Activated CD8-positive, alpha-beta T cell treated with anti-CD3 and anti-CD28 coated beads, Interleukin-2, amount 10 ng/mL, durations not matched to agents 7 days and 5 days (primary cell): ENCODE results near the gene MRGPRG. TPM values are rescaled to one million over a fixed set of nuclear protein-coding genes. Genes with fewer than 3 reads are reported as not detected.
"Not testable (repeated sequence)": the region's sequence is repeated elsewhere in the genome, so short reads cannot be mapped to it uniquely, and the experiment has no call there.

Experiments used
- ATAC-seq: fragments of 150-1000 bp; cut with Tn5 transposase; one replicate; pipeline ENCODE4 v1.10.0; 2021; ENCODE audit warnings: moderate library complexity
- CTCF ChIA-PET: fragments of 350-600 bp; sonication (Branson Sonifier 250); formaldehyde crosslinking; loops from one replicate; lab custom pipeline; 2021; ENCODE audit warnings: antibody characterized with exemption; lab: Charles Lee
- POLR2A ChIA-PET: fragments of 350-600 bp; sonication (Branson Sonifier 250); formaldehyde crosslinking; loops from one replicate; lab custom pipeline; 2021; ENCODE audit warnings: antibody characterized with exemption; lab: Charles Lee
- DNase-seq: peaks from one replicate; pipeline ENCODE4 v3.0.0-alpha.2; 2020
- H3K27ac Mint-ChIP-seq: one replicate; pipeline ENCODE4 v1.8.0; 2021; ENCODE audit warnings: mild to moderate bottlenecking, mixed read lengths
- H3K27me3 Mint-ChIP-seq: one replicate; pipeline ENCODE4 v1.8.0; 2021; ENCODE audit warnings: low read depth, mixed read lengths
- H3K36me3 Mint-ChIP-seq: one replicate; pipeline ENCODE4 v1.8.0; 2021; ENCODE audit warnings: low read depth, mixed read lengths
- H3K4me1 Mint-ChIP-seq: one replicate; pipeline ENCODE4 v1.8.0; 2021; ENCODE audit warnings: low read depth, mixed read lengths
- H3K4me3 Mint-ChIP-seq: one replicate; pipeline ENCODE4 v1.8.0; 2021; ENCODE audit warnings: mild to moderate bottlenecking, mixed read lengths
- H3K9me3 Mint-ChIP-seq: one replicate; pipeline ENCODE4 v1.8.0; 2022; ENCODE audit warnings: mixed read lengths; ENCODE audit not compliant: insufficient read depth
- total RNA-seq, 2 experiments: library from RNA; stranded (reverse); gene quantifications; one replicate each; pipeline ENCODE4 v1.2.3, GENCODE V29; 2021

The MRGPRG gene
- total RNA-seq, 2 experiments from 2014 or later: not detected

GRCh38 chr11:3170044-3170755 lies 48.4 kb downstream of the MRGPRG start:
- H3K9me3 Mint-ChIP-seq: no peaks in the 10 kb centered on the region
- H3K4me1 Mint-ChIP-seq: peaks cover 25% of the 10 kb centered on the region
- H3K4me3 Mint-ChIP-seq: peak overlapping the region; percentile 2
- DNase-seq (no peak), ATAC-seq (no peak)
- no peak overlapping the region for H3K27ac Mint-ChIP-seq
- H3K36me3 Mint-ChIP-seq: no peaks in the 10 kb centered on the region
- POLR2A ChIA-PET: no interaction called here
- H3K27me3 Mint-ChIP-seq: peaks cover 21% of the 10 kb centered on the region
- CTCF ChIA-PET: interaction anchor here (1.2 kb wide), 1 partner anchor 47 kb away, joined by 4 read pairs; no protein-coding TSS in a partner anchor

GRCh38 chr11:3169255-3170043 lies 49.2 kb downstream of the MRGPRG start:
- CTCF ChIA-PET: interaction anchor here (1.2 kb wide), 1 partner anchor 47 kb away, joined by 4 read pairs; no protein-coding TSS in a partner anchor
- Mint-ChIP-seq H3K4me1 (peaks cover 25% of the 10 kb centered on the region), H3K27me3 (peaks cover 21% of the 10 kb centered on the region), H3K36me3 (no peaks in the 10 kb centered on the region), H3K9me3 (no peaks in the 10 kb centered on the region), H3K27ac (no peak overlapping the region), H3K4me3 (peak overlapping the region; percentile 22)
- ATAC-seq (peak; percentile 12), DNase-seq (no peak)
- POLR2A ChIA-PET: no interaction called here

- H3K27ac Mint-ChIP-seq, DNase-seq, ATAC-seq, H3K36me3 Mint-ChIP-seq, H3K9me3 Mint-ChIP-seq, POLR2A ChIA-PET: not testable (repeated sequence)
- H3K4me1 Mint-ChIP-seq: peaks cover 28% of the 10 kb centered on the region
- peak overlapping the region; percentile 22 for H3K4me3 Mint-ChIP-seq
- H3K27me3 Mint-ChIP-seq: peaks cover 24% of the 10 kb centered on the region
- CTCF ChIA-PET: interaction anchor here (1.2 kb wide), 1 partner anchor 48 kb away, joined by 4 read pairs; no protein-coding TSS in a partner anchor
These were observed 49.8 kb downstream of the MRGPRG start for GRCh38 chr11:3168742-3169254.

Other genes with a start within 250 kb of the MRGPRG start
- 100 to 1,000 TPM; 287 to 300 TPM for gene NAP1L4, start 226.5 kb downstream of the MRGPRG start, total RNA-seq
- gene CARS1, start 161.4 kb downstream of the MRGPRG start, total RNA-seq: 10 to 100 TPM; 74.6 to 81.5 TPM
- gene OSBPL5, start 53.5 kb downstream of the MRGPRG start, total RNA-seq: 10 to 100 TPM; 10.1 to 11.0 TPM
- gene MRGPRE, start 13.6 kb upstream of the MRGPRG start, total RNA-seq: not detected
- 10 to 100 TPM; 28.5 to 36.9 TPM for gene ZNF195, start 160.3 kb upstream of the MRGPRG start, total RNA-seq